ENCODE data around the gene HMOX1. TPM values are rescaled to one million over a fixed set of nuclear protein-coding genes. Genes with fewer than 3 reads are reported as not detected.

Gene HMOX1
- polyA plus RNA-seq, 1 donor (not counting 4 experiments of a cell fraction or from before 2014, with no cell fraction given) = 1.5 TPM

GRCh38 chr22:35434061-35434710 is 53.3 kb downstream of the HMOX1 start:
- no peak overlapping the region for H3K4me2 ChIP-seq (ENCODE audit: control insufficient read depth, extremely low read depth, insufficient read depth, low read depth, low read length)
- no peak overlapping the region for H3K9ac ChIP-seq (ENCODE audit: control insufficient read depth, extremely low read depth, insufficient read depth, low read length)
- TF ChIP-seq EZH2 (IDR thresholded peaks at IDR 0.05; ENCODE audit: low read length) (no peak), CTCF (optimal IDR thresholded peaks at IDR 0.05 in 1 of 3, IDR thresholded peaks at IDR 0.05 in 1 of 3, conservative IDR thresholded peaks at IDR 0.05 in 1 of 3; ENCODE audit: extremely low read depth in 1 of 3, insufficient read depth in 2 of 3, low read length in 3 of 3) (no peak)
- dilution Hi-C loops (cut with MboI; ENCODE audit: extremely low pct_ligation_motif_present, low sequenced_read_pairs) = no loop called here
- H4K20me1 ChIP-seq (ENCODE audit: control insufficient read depth, extremely low read depth, insufficient read depth, low read length) = no peaks in the 10 kb centered on the region
- H3K36me3 ChIP-seq (ENCODE audit: control insufficient read depth in 2 of 2, extremely low read depth in 1 of 2, insufficient read depth in 2 of 2, low read length in 2 of 2) = peaks cover 0 to 12% of the 10 kb centered on the region in 2 experiments
- peaks cover 6% of the 10 kb centered on the region for H3K4me1 ChIP-seq (ENCODE audit: control insufficient read depth, extremely low read depth, insufficient read depth, low read length)
- no peaks in the 10 kb centered on the region for H3K9me1 ChIP-seq (ENCODE audit: control insufficient read depth, extremely low read depth, insufficient read depth, low read length)
- no peaks in the 10 kb centered on the region for H3K79me2 ChIP-seq (ENCODE audit: control insufficient read depth, insufficient read depth, low read length)
- DNase-seq (ENCODE audit: low read depth, low spot score) (no peak), FAIRE-seq (no peak)
- H3K27ac ChIP-seq (ENCODE audit: control insufficient read depth, insufficient read depth, low read length) = no peak overlapping the region
- H2AFZ ChIP-seq (ENCODE audit: control insufficient read depth, low read length) = no peak overlapping the region
- H3K27me3 ChIP-seq (ENCODE audit: control insufficient read depth, extremely low read depth, insufficient read depth, low read length) = no peaks in the 10 kb centered on the region
- H3K9me3 ChIP-seq (ENCODE audit: control insufficient read depth, low read depth, low read length) = peaks cover 12% of the 10 kb centered on the region
- H3K4me3 ChIP-seq (ENCODE audit: control insufficient read depth in 2 of 3, extremely low read depth in 1 of 3, insufficient read depth in 2 of 3, low read depth in 1 of 3, low read length in 3 of 3) = no peak overlapping the region

- Histone ChIP-seq H3K79me2 (ENCODE audit: control insufficient read depth, insufficient read depth, low read length) (no peaks in the 10 kb centered on the region), H3K27ac (ENCODE audit: control insufficient read depth, insufficient read depth, low read length) (no peak overlapping the region), H3K36me3 (ENCODE audit: control insufficient read depth in 2 of 2, extremely low read depth in 1 of 2, insufficient read depth in 2 of 2, low read length in 2 of 2) (peaks cover 0 to 12% of the 10 kb centered on the region in 2 experiments)
Observed at GRCh38 chr22:35435201-35435740, 54.4 kb downstream of the HMOX1 start.

More at GRCh38 chr22:35435201-35435740, 54.4 kb downstream of the HMOX1 start:
- dilution Hi-C loops (cut with MboI; ENCODE audit: extremely low pct_ligation_motif_present, low sequenced_read_pairs) = no loop called here
- Histone ChIP-seq H4K20me1 (ENCODE audit: control insufficient read depth, extremely low read depth, insufficient read depth, low read length) (no peaks in the 10 kb centered on the region), H3K9ac (ENCODE audit: control insufficient read depth, extremely low read depth, insufficient read depth, low read length) (no peak overlapping the region), H2AFZ (ENCODE audit: control insufficient read depth, low read length) (no peak overlapping the region), H3K4me1 (ENCODE audit: control insufficient read depth, extremely low read depth, insufficient read depth, low read length) (peaks cover 6% of the 10 kb centered on the region), H3K9me3 (ENCODE audit: control insufficient read depth, low read depth, low read length) (peaks cover 12% of the 10 kb centered on the region), H3K4me3 (ENCODE audit: control insufficient read depth in 2 of 3, extremely low read depth in 1 of 3, insufficient read depth in 2 of 3, low read depth in 1 of 3, low read length in 3 of 3) (no peak overlapping the region), H3K27me3 (ENCODE audit: control insufficient read depth, extremely low read depth, insufficient read depth, low read length) (no peaks in the 10 kb centered on the region), H3K9me1 (ENCODE audit: control insufficient read depth, extremely low read depth, insufficient read depth, low read length) (no peaks in the 10 kb centered on the region), H3K4me2 (ENCODE audit: control insufficient read depth, extremely low read depth, insufficient read depth, low read depth, low read length) (no peak overlapping the region)
- TF ChIP-seq CTCF (optimal IDR thresholded peaks at IDR 0.05 in 1 of 3, IDR thresholded peaks at IDR 0.05 in 1 of 3, conservative IDR thresholded peaks at IDR 0.05 in 1 of 3; ENCODE audit: extremely low read depth in 1 of 3, insufficient read depth in 2 of 3, low read length in 3 of 3) = no peak
- no peak for TF ChIP-seq EZH2 (IDR thresholded peaks at IDR 0.05; ENCODE audit: low read length)
- no peak for FAIRE-seq
- no peak for DNase-seq (ENCODE audit: low read depth, low spot score)
